Liver (tissue), 9 donors: ENCODE results near the gene UMAD1. TPM values are rescaled to one million over a fixed set of nuclear protein-coding genes. Genes with fewer than 3 reads are reported as not detected.

Source experiments
- DNase-seq: peaks from one replicate; pipeline ENCODE4 v3.0.0-alpha.2; 2017; ENCODE audit warnings: low spot score
- H3K27ac ChIP-seq, 2 donors: one replicate each; pipeline ENCODE4 v1.7.0; 2013; ENCODE audit warnings: inconsistent platforms in 2 of 2, low read length in 2 of 2, control low read depth in 1 of 2, low read depth in 1 of 2, mild to moderate bottlenecking in 1 of 2
- H3K27me3 ChIP-seq, 4 donors: one replicate each; pipeline versions ENCODE4 v1.6.1 to v1.7.0; 2013; ENCODE audit warnings: low read length in 3 of 4, inconsistent platforms in 1 of 4, mild to moderate bottlenecking in 1 of 4, moderate library complexity in 1 of 4; ENCODE audit not compliant: control insufficient read depth in 4 of 4, insufficient read depth in 4 of 4
- H3K36me3 ChIP-seq, 4 donors: one replicate each; pipeline versions ENCODE4 v1.6.1 to v1.7.0; 2013; ENCODE audit warnings: low read length in 3 of 4, mild to moderate bottlenecking in 3 of 4, low read depth in 1 of 4, moderate library complexity in 1 of 4; ENCODE audit not compliant: control insufficient read depth in 4 of 4, insufficient read depth in 3 of 4
- H3K4me1 ChIP-seq, 4 donors: one replicate each; pipeline versions ENCODE4 v1.6.1 to v1.7.0; 2013; ENCODE audit warnings: low read length in 3 of 4, mild to moderate bottlenecking in 3 of 4, moderate library complexity in 1 of 4; ENCODE audit not compliant: control insufficient read depth in 4 of 4, insufficient read depth in 4 of 4
- H3K4me3 ChIP-seq, 3 donors: one replicate each; pipeline versions ENCODE4 v1.6.1 to v1.7.0; 2013; ENCODE audit warnings: low read length in 3 of 3, control low read depth in 1 of 3, low read depth in 1 of 3, mild to moderate bottlenecking in 1 of 3
- H3K9ac ChIP-seq, 2 donors: one replicate each; pipeline ENCODE4 v1.7.0; 2013; ENCODE audit warnings: low read length in 2 of 2, mild to moderate bottlenecking in 2 of 2, moderate library complexity in 2 of 2, control low read depth in 1 of 2, low read depth in 1 of 2
- H3K9me3 ChIP-seq, 4 donors: one replicate each; pipeline versions ENCODE4 v1.6.1 to v1.7.0; 2013; ENCODE audit warnings: low read length in 3 of 4; ENCODE audit not compliant: control insufficient read depth in 4 of 4
- ATF3 ChIP-seq: IDR thresholded peaks from 2 replicates; pipeline ENCODE4 v1.6.1; 2016; ENCODE audit warnings: antibody characterized with exemption
- CTCF ChIP-seq: fragments of 150-350 bp; IDR thresholded peaks from 2 replicates; pipeline ENCODE4 v1.5.1; 2017; ENCODE audit warnings: improper control_type of control experiment, low read depth, low read length; ENCODE audit not compliant: missing input control
- EGR1 ChIP-seq, 2 donors: IDR thresholded peaks; 2 replicates each; pipeline ENCODE4 v1.6.1; 2016 to 2018; ENCODE audit warnings: antibody characterized with exemption in 2 of 2, low read depth in 2 of 2
- FOXA1 ChIP-seq: IDR thresholded peaks from 2 replicates; pipeline ENCODE4 v1.6.1; 2016; ENCODE audit warnings: antibody characterized with exemption
- FOXA2 ChIP-seq: IDR thresholded peaks from 2 replicates; pipeline ENCODE4 v1.6.1; 2016; ENCODE audit warnings: antibody characterized with exemption
- GABPA ChIP-seq, 2 donors: IDR thresholded peaks in 1 of 2; conservative IDR thresholded peaks in 1 of 2; 2 replicates each; pipeline ENCODE4 v1.6.1; 2016; ENCODE audit warnings: antibody characterized with exemption in 2 of 2, mild to moderate bottlenecking in 1 of 2, moderate library complexity in 1 of 2
- HNF4A ChIP-seq, 2 donors: conservative IDR thresholded peaks; 2 replicates each; pipeline ENCODE4 v1.6.1; 2016; ENCODE audit warnings: antibody characterized with exemption in 2 of 2, mild to moderate bottlenecking in 2 of 2
- HNF4G ChIP-seq: IDR thresholded peaks from 2 replicates; pipeline ENCODE4 v1.6.1; 2016; ENCODE audit warnings: antibody characterized with exemption
- JUND ChIP-seq, 2 donors: IDR thresholded peaks; 2 replicates each; pipeline ENCODE4 v1.6.1; 2016; ENCODE audit warnings: antibody characterized with exemption in 2 of 2
- MAX ChIP-seq: IDR thresholded peaks from 2 replicates; pipeline ENCODE4 v1.6.1; 2016; ENCODE audit warnings: antibody characterized with exemption
- NR2F2 ChIP-seq: IDR thresholded peaks from 2 replicates; pipeline ENCODE4 v1.6.1; 2016; ENCODE audit warnings: antibody characterized with exemption
- RAD21 ChIP-seq, 2 donors: IDR thresholded peaks; 2 replicates each; pipeline ENCODE4 v1.6.1; 2016; ENCODE audit warnings: antibody characterized with exemption in 2 of 2, mild to moderate bottlenecking in 2 of 2
- RXRA ChIP-seq, 2 donors: IDR thresholded peaks; 2 replicates each; pipeline ENCODE4 v1.6.1; 2017 to 2018; ENCODE audit warnings: antibody characterized with exemption in 2 of 2, mild to moderate bottlenecking in 1 of 2
- SP1 ChIP-seq: IDR thresholded peaks from 2 replicates; pipeline ENCODE4 v1.6.1; 2018; ENCODE audit warnings: antibody characterized with exemption, mild to moderate bottlenecking
- TAF1 ChIP-seq: conservative IDR thresholded peaks from 2 replicates; pipeline ENCODE4 v1.6.1; 2016; ENCODE audit warnings: antibody characterized with exemption, mild to moderate bottlenecking
- YY1 ChIP-seq: IDR thresholded peaks from 2 replicates; pipeline ENCODE4 v1.6.1; 2016; ENCODE audit warnings: antibody characterized with exemption, mild to moderate bottlenecking
- ZBTB33 ChIP-seq: IDR thresholded peaks from 2 replicates; pipeline ENCODE4 v1.6.1; 2016; ENCODE audit warnings: antibody characterized with exemption
- WGBS: extraction: QIAGEN DNeasy Blood & Tissue Kit; methylation state at CpG from one replicate; pipeline ENCODE4 v1.1.7; 2013; 5-methylcytosine and 5-hydroxymethylcytosine counted together
- polyA plus RNA-seq, 2 donors: library from polyadenylated mRNA; stranded (reverse) in 1 of 2; unstranded in 1 of 2; fragments of 200-250 nt in 1 of 2; fragments of >200 nt in 1 of 2; fragmentation: Nextera tagmentation in 1 of 2; extraction: Ambion mirVana in 1 of 2; gene quantifications; one replicate each; pipeline versions ENCODE4 v1.2.1 to v1.2.3, GENCODE V29; 2013 to 2015
- total RNA-seq, 2 donors: library from RNA; depleted of rRNA; stranded (reverse); fragments of >200 nt; gene quantifications; one replicate each; pipeline ENCODE4 v1.2.3, GENCODE V29; 2014
- TF ChIP-seq, protein P1 (sequence below): IDR thresholded peaks from 2 replicates; pipeline ENCODE4 v1.6.1; 2016; ENCODE audit warnings: antibody characterized with exemption, mild to moderate bottlenecking
- donor health status: healthy.
- donor health status: healthy.
- donor health status: healthy.
- donor health status: healthy.
- donor health status: healthy.

The UMAD1 gene
- total and polyA plus RNA-seq, 4 donors = 5.9 to 12.2 (median 7.9) TPM

- Histone ChIP-seq H3K36me3 (no peaks in the 10 kb centered on the region), H3K4me1 (peaks cover 0 to 3% (median 0%) of the 10 kb centered on the region in 4 donors), H3K27ac (no peak overlapping the region), H3K27me3 (no peaks in the 10 kb centered on the region), H3K4me3 (no peak overlapping the region), H3K9me3 (no peaks in the 10 kb centered on the region), H3K9ac (no peak overlapping the region)
- WGBS = 64% methylated on average over 1 of the region's 1 CpG
- TF ChIP-seq RXRA (IDR thresholded peaks at IDR 0.05) (no peak), YY1 (no peak), RAD21 (IDR thresholded peaks at IDR 0.05) (no peak), HNF4A (conservative IDR thresholded peaks at IDR 0.05) (no peak), FOXA2 (no peak), CTCF (no peak), HNF4G (no peak), ATF3 (no peak), GABPA (IDR thresholded peaks at IDR 0.05 in 1 of 2, conservative IDR thresholded peaks at IDR 0.05 in 1 of 2) (no peak), NR2F2 (no peak), JUND (IDR thresholded peaks at IDR 0.05) (no peak), FOXA1 (no peak), TAF1 (no peak), SP1 (no peak), ZBTB33 (no peak), EGR1 (IDR thresholded peaks at IDR 0.05; ENCODE audit: low read depth in 2 of 2) (no peak), MAX (no peak)
- TF ChIP-seq, protein P1, sequence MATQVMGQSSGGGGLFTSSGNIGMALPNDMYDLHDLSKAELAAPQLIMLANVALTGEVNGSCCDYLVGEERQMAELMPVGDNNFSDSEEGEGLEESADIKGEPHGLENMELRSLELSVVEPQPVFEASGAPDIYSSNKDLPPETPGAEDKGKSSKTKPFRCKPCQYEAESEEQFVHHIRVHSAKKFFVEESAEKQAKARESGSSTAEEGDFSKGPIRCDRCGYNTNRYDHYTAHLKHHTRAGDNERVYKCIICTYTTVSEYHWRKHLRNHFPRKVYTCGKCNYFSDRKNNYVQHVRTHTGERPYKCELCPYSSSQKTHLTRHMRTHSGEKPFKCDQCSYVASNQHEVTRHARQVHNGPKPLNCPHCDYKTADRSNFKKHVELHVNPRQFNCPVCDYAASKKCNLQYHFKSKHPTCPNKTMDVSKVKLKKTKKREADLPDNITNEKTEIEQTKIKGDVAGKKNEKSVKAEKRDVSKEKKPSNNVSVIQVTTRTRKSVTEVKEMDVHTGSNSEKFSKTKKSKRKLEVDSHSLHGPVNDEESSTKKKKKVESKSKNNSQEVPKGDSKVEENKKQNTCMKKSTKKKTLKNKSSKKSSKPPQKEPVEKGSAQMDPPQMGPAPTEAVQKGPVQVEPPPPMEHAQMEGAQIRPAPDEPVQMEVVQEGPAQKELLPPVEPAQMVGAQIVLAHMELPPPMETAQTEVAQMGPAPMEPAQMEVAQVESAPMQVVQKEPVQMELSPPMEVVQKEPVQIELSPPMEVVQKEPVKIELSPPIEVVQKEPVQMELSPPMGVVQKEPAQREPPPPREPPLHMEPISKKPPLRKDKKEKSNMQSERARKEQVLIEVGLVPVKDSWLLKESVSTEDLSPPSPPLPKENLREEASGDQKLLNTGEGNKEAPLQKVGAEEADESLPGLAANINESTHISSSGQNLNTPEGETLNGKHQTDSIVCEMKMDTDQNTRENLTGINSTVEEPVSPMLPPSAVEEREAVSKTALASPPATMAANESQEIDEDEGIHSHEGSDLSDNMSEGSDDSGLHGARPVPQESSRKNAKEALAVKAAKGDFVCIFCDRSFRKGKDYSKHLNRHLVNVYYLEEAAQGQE = no peak
- no peak for DNase-seq
Observed at GRCh38 chr7:7798510-7798909, 158.0 kb downstream of the UMAD1 start.
